IPS-NIHi7 (cell line): Measurements from ENCODE around the gene ETS1.

Experiments
- DNase-seq: peaks from one replicate; pipeline ENCODE4 v3.0.0; 2012; ENCODE audit warnings: mixed read lengths; ENCODE audit errors: extremely low spot score

The ETS1 gene

GRCh38 chr11:128593281-128593680, 5.9 kb upstream of the ETS1 start:
- DNase-seq, result peak; percentile 60

DNA sequence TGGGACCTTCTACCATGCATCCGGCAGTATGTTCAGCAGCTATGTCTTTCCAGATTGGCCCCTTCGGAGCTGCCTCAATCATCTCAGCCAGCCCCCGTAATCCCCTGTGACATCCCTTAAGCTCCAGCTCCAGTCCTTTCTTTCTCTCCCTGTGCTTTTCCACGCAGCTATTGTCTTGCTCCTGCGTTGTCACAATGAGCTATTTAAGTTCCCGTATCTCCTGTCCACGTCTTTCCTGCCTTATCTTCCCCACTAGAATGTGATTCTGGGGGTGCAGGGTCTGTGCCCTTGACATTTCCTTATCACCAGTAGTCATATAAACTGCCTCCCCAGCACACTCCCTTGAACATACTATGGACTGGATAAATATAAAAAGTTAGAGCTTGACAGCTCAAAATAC, 5.1 kb upstream of the ETS1 start:
- DNase-seq, result no peak

GRCh38 chr11:128590587-128590986, 3.2 kb upstream of the ETS1 start:
- no peak for DNase-seq

DNA sequence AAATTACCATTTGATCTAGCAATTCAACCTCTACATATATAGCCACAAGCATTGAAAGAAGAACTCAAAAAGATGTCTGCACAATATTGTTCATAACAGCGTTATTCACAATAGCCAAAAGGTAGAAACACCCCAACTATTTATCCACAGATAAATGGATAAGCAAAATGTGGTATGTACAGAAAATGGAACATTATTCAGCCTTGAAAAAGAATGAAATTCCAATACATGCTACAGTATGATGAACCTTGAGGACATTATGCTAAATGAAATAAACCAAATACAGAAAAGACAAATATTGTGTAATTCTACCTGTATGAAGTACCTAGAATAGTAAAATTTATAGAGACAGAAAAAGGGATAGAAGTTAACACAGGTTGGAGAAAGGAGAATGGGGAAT, 2.6 kb upstream of the ETS1 start:
- DNase-seq, result no peak

DNA sequence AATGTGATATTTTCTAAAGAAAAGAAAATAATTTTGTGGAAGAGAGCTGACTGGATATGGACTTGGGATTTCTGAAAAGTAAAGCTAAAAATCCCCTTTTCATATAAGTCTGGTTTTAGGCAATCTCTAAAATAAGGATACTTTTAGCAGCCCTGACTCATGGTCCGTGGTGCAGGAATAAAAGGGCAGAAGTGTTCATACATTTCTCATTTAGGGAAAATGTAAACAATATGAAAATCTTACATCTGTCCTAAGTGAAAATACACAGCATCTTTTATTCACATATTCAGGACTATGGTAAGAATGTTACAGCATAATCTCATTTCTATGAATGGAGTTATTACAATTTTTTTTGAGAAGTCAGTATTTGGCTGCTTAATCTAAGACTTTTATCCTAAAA, 735 bp upstream of the ETS1 start:
- no peak for DNase-seq

- no peak for DNase-seq
Observed at GRCh38 chr11:128586689-128587088, 669 bp downstream of the ETS1 start.

DNA sequence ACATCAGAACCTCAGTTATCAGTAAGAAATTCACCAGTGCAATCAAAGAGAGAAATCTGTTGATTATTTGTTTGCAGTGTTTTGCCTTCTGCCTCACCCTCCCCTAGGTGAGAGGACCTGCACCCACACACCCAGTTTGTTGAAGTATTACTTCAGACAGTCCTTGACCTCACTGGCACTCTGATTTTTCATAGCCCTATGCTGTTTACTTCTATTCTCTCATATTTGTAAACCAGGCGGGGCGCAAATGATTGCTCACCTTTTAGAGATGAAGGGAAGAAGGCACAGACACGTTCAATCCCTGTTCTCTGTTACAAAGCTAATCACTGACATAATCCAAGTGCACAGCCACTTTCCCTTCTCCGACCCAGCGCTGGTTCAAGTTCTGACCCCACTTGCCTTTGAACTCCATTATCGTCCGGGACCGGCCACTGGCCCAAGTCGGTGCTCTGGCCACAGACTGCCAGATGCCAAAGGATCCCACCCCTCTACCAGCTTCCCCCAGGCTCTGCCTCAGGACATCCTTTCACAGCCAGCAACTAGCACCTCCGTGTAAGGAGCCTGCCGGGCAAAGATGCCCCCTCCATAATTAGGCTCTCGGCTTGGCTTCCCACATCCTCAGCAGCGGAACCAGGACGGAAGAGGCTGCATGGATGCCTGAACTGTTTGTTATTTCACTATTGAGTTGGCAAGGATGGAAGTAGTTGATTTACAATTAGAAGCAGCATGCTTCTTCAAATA, 1.7 kb downstream of the ETS1 start:
- no peak for DNase-seq

DNA sequence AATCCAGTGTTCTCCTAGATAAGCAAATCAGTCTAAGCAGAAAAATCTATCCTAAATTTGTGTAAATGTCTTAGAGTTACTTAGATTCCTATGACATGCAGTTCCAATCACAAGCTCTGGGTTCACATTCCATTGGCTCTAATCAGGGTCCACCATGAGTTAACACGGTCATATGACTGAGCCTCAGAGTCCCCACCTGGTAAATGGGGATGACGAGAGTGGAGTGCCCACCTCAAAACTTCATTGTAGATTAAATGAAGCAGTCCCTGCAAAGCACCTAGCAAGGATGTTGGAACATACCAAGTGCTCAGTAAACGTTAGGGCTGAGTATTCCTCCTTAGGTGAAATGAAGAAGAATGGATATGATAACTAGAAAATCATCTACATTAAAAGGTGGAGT, 3.1 kb downstream of the ETS1 start:
- DNase-seq, result no peak

GRCh38 chr11:128582496-128583366, 4.6 kb downstream of the ETS1 start:
- DNase-seq, result peak; percentile 58

GRCh38 chr11:128581561-128582272, 5.6 kb downstream of the ETS1 start:
- DNase-seq, result no peak

- no peak for DNase-seq
Observed at GRCh38 chr11:128580612-128581011, 6.7 kb downstream of the ETS1 start.

GRCh38 chr11:128579798-128580504, 7.4 kb downstream of the ETS1 start:
- no peak for DNase-seq

- no peak for DNase-seq
Observed at GRCh38 chr11:128576555-128576954, 10.8 kb downstream of the ETS1 start.

DNA sequence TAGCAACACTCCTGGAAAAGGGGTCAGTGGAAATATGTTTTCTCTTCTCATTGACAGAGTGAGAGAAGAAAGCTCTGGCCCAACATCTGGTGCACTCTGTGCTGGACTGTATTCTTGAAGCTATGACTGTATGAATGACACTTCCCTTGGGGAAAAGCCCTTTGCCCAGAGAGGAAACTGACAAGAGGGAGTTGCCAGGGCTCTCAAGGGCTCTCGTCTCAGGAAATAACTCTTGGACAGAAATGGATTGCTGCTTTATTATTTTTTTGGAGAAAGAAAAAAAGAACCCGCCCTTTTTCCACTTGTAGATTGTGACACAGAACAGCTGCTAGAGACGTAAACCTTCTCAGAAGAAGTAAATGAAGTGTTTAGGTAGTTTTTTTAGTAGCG, 11.4 kb downstream of the ETS1 start:
- no peak for DNase-seq

GRCh38 chr11:128575174-128575960, 12.0 kb downstream of the ETS1 start:
- DNase-seq, result no peak

DNA sequence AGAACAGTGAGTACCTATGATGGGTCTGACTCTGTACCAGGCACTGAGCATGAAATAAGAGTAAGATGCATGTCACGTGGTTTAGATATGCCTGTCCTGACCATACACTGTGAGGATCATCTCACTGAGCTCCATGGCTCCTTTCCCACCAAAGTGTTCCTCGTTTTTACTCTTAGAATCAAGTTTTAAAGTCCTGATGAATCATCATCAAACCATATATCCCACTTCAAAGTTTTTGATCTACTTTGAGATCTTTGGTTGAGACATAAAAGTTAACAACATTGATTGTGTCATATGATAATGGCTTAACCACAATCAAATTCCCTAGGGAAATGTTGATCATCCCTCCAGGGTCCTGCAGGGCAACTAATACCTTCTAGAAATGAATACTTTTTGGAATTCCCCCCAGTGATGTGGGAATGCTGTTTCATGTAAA, 12.8 kb downstream of the ETS1 start:
- DNase-seq, result no peak

GRCh38 chr11:128573638-128574037, 13.7 kb downstream of the ETS1 start:
- no peak for DNase-seq

- DNase-seq, result no peak
Observed at GRCh38 chr11:128572965-128573364, 14.4 kb downstream of the ETS1 start.

- DNase-seq, result no peak
Observed at GRCh38 chr11:128570632-128571031, 16.7 kb downstream of the ETS1 start.

GRCh38 chr11:128569291-128569690, 18.1 kb downstream of the ETS1 start:
- no peak for DNase-seq

DNA sequence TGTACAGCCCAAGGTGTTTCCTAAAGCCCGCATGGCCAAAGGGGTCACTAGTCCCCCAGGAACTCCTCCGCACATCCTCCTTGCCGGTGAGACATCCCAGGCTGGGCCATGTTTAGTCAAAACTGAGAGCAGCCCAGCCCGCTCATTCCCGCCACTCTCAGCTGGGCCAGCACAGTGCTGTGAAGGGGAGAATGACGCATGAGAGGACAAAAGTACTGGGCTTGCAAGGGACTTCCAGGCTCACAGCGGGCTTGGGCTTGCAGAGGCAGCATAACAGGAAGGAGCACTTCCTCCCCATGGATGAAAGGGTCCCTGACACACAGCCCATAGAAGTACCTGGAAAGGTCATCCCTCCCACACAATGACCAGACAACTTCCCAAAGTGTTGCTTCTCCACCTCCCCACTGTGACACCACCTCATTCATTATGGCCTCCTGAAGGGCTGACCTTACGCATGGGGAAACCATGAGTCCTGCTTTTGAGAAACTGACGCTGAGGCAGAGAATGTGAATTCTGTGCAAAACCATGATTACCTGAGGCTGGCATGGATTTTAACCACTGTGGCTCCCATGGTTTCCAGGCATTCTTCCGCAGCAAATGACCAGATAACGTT, 19.1 kb downstream of the ETS1 start:
- DNase-seq, result peak; percentile 33
